HG02571 (cell line): ENCODE results near the gene TNFSF15.
A peak's percentile ranks its signal among the peaks of the same experiment; 100 is the strongest.

Experiments used
- ATAC-seq: cut with Tn5 transposase; IDR thresholded peaks from one replicate; pipeline ENCODE4 v1.9.1; 2021; ENCODE audit warnings: mild to moderate bottlenecking, moderate library complexity; ENCODE audit not compliant: unreplicated experiment

TNFSF15 gene

GRCh38 chr9:114825126-114825795 lies 19.4 kb upstream of the TNFSF15 start:
- ATAC-seq, result no peak

GRCh38 chr9:114824110-114824509 lies 18.3 kb upstream of the TNFSF15 start:
- ATAC-seq, result no peak

- no peak for ATAC-seq
Measured at GRCh38 chr9:114823441-114823840, 17.6 kb upstream of the TNFSF15 start.

GRCh38 chr9:114822708-114823107 lies 16.9 kb upstream of the TNFSF15 start:
- ATAC-seq, result no peak

- ATAC-seq, result no peak
Measured at GRCh38 chr9:114820776-114821501, 15.1 kb upstream of the TNFSF15 start.

- ATAC-seq, result no peak
Measured at GRCh38 chr9:114818178-114818577, 12.3 kb upstream of the TNFSF15 start.

- no peak for ATAC-seq
Measured at GRCh38 chr9:114813717-114814418, 8.0 kb upstream of the TNFSF15 start.

- no peak for ATAC-seq
Measured at GRCh38 chr9:114811966-114812636, 6.3 kb upstream of the TNFSF15 start.

- ATAC-seq, result no peak
Measured at GRCh38 chr9:114811301-114811700, 5.5 kb upstream of the TNFSF15 start.

- no peak for ATAC-seq
Measured at GRCh38 chr9:114810614-114811013, 4.8 kb upstream of the TNFSF15 start.

- peak; percentile 14 for ATAC-seq
Measured at GRCh38 chr9:114806526-114806900, 674 bp upstream of the TNFSF15 start.

- ATAC-seq, result no peak
Measured at GRCh38 chr9:114804505-114804904, 1.3 kb downstream of the TNFSF15 start.

- no peak for ATAC-seq
Measured at GRCh38 chr9:114803479-114804265, 2.2 kb downstream of the TNFSF15 start.

- no peak for ATAC-seq
Measured at GRCh38 chr9:114799925-114800324, 5.9 kb downstream of the TNFSF15 start.

GRCh38 chr9:114799441-114799840 lies 6.4 kb downstream of the TNFSF15 start:
- ATAC-seq, result no peak

GRCh38 chr9:114798780-114799427 lies 6.9 kb downstream of the TNFSF15 start:
- ATAC-seq, result no peak

GRCh38 chr9:114798101-114798500 lies 7.7 kb downstream of the TNFSF15 start:
- ATAC-seq, result no peak

GRCh38 chr9:114792396-114792795 lies 13.4 kb downstream of the TNFSF15 start:
- ATAC-seq, result no peak

- no peak for ATAC-seq
Measured at GRCh38 chr9:114791736-114792135, 14.1 kb downstream of the TNFSF15 start.

- ATAC-seq, result no peak
Measured at GRCh38 chr9:114791312-114791711, 14.5 kb downstream of the TNFSF15 start.
